Astrocyte of the spinal cord (primary cell): ENCODE measurements around the gene AMIGO1.

Experiments
- DNase-seq: peaks from one replicate; pipeline ENCODE4 v3.0.0; 2011; ENCODE audit warnings: low read depth, low spot score
- H3K4me3 ChIP-seq: 2 replicates; pipeline ENCODE4 v1.5.1; 2011; ENCODE audit warnings: low read depth, mild to moderate bottlenecking, low read length, moderate library complexity
- in situ Hi-C: cut with HindIII; loops from 2 replicates; pipeline ENCODE4 v1.10.0; 2017; ENCODE audit warnings: low sequenced_read_pairs
- TF ChIP-seq, protein P1 (sequence below): IDR thresholded peaks from 2 replicates; pipeline ENCODE4 v1.5.1; 2012; ENCODE audit warnings: low read depth, mild to moderate bottlenecking, low read length, inconsistent platforms

The AMIGO1 gene

DNA sequence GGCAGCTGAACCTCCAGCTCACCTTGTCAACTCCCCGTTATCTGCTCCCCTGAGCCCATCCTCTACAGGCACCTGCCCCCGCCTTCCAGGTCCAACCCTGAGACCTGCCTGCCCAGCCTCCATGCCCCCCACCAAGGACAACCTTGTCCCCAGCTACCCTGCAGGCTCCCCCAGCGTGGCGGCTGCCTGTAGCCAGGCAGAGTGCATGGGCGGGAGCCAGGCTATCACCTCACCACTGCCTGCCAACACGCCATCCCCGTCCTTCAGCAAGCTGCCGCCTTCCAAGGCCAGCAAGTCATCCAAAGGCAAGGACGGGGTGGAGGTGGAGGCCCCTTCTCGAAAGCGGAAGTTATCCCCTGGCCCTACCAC is 18.6 kb downstream of the AMIGO1 start:
- H3K4me3 ChIP-seq, result no peak overlapping the region
- in situ Hi-C loops, result no loop called here
- DNase-seq, result no peak
- TF ChIP-seq, protein P1, sequence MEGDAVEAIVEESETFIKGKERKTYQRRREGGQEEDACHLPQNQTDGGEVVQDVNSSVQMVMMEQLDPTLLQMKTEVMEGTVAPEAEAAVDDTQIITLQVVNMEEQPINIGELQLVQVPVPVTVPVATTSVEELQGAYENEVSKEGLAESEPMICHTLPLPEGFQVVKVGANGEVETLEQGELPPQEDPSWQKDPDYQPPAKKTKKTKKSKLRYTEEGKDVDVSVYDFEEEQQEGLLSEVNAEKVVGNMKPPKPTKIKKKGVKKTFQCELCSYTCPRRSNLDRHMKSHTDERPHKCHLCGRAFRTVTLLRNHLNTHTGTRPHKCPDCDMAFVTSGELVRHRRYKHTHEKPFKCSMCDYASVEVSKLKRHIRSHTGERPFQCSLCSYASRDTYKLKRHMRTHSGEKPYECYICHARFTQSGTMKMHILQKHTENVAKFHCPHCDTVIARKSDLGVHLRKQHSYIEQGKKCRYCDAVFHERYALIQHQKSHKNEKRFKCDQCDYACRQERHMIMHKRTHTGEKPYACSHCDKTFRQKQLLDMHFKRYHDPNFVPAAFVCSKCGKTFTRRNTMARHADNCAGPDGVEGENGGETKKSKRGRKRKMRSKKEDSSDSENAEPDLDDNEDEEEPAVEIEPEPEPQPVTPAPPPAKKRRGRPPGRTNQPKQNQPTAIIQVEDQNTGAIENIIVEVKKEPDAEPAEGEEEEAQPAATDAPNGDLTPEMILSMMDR, result no peak

DNA sequence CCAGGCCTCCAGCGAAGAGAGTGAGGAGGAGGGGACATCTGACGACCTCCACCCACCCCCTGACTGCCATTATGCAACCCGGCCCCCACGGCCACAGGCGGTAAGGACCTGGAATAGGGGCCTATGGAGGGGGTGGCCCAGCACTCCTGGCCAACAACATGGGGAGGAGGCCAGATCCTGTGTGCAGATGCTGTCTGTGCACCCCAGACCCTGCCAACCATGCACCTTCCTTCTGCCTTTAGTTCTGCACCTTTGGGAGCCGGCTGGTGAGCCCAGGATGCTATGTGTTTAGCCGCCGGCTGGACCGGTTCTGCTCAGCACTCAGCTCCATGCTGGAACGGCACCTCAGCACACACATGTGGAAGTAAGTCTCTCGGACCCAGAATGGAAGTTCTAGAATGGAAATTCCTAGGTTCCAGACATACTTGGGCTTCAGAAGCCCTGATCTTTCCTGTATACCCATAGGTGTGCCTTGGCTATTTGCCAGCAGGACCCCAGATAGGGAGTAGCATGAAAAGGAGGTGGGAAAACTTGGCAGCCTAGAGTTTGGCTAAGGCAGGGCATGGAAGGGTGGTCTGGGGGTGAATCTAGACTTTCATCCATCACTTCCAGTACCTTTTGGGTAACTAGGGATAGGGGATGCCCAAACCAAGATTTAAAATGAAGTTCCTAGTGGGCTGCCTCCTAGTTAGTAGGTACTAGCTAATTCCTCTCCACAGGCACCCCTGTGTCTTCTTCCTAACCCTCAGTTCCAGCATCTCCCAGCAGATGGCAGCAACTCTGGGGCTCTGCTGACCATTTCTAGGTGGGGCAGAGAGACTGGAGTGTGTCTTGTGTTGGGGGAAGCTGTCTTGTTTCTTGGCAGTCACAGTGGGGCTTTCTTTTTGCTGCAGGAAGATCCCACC is 19.2 kb downstream of the AMIGO1 start:
- in situ Hi-C loops, result no loop called here
- no peak overlapping the region for H3K4me3 ChIP-seq
- DNase-seq, result peak; percentile 58
- TF ChIP-seq, protein P1, result peak; percentile 96

DNA sequence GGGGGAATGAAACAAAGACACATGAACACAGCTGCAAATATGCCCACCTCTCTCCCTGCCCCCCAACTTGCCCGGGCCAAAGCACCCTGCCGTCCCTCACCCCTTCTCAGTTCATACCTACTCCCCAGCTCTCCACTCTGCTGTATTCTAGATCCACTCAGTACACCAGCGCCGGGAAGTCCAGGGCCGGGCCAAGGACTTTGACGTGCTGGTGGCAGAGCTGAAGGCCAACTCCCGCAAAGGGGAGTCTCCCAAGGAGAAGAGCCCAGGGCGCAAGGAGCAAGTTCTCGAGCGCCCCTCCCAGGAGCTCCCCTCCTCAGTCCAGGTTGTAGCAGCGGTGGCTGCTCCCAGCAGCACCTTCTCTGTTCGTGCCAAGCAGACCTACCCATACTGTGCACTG is 20.8 kb downstream of the AMIGO1 start:
- TF ChIP-seq, protein P1, result no peak
- H3K4me3 ChIP-seq, result no peak overlapping the region
- in situ Hi-C loops, result no loop called here
- DNase-seq, result no peak

DNA sequence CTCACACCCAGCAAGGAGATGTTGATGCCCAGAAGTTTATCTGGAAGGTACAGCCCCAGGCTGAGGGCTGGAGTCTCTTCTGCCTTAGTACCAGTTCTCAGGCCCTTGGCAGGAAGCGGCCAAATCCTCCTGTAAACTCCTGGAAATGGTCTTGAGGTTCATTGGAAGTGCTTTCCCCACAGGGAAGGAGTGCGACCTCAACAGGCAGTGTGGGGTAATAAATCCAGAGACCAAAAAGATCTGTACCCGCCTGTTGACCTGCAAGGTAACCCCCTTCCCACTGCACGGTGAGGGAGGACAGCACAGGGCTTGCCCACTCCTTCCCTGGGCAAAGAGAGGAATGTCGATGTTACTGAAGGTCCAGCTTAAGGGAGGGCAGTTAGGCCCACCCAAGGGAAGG is 21.3 kb downstream of the AMIGO1 start:
- TF ChIP-seq, protein P1, result no peak
- DNase-seq, result no peak
- in situ Hi-C loops, result no loop called here
- no peak overlapping the region for H3K4me3 ChIP-seq

DNA sequence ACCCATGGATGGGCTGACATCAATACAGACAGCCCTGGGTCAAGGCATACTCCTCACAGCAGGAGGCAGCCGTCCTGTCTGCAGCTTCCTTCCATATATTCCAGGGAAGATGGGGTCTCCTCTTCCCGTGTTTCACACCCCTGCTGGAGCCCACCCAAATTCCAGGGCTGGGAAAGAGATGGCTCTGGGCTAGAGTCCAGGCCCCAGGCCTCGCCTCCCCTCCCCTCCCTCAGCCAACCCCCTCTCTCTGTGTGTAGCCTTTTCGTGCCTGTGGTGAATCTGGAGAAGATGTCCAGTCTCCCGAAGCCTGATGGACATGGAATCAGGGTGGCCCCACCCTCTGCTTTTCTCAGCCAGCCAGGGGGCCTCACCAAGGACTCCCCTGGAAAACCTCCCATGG is 22.3 kb downstream of the AMIGO1 start:
- H3K4me3 ChIP-seq, result no peak overlapping the region
- in situ Hi-C loops, result no loop called here
- TF ChIP-seq, protein P1, result no peak
- DNase-seq, result no peak

DNA sequence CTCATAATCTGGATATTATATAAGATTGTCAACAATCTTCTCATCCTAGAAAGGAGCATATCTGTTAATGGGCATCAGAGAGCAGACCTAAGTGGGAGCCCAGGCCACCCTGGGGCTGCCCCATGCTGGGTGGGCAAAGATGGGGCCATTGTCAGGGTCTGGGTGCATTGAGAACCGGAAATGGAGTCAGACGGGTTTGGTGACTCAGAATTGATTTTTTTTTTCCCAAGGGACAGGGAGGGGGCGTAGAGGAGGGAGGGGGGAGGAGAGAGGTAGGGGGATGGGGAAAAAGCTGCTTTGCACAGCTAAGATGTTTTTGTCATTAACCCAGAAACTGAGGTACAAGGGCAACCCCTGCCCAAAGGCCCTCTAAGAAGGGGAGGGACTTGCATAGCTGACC is 24.5 kb downstream of the AMIGO1 start:
- no peak for DNase-seq
- H3K4me3 ChIP-seq, result peak overlapping the region; percentile 83
- TF ChIP-seq, protein P1, result no peak
- in situ Hi-C loops, result no loop called here
